BE2C (cell line): ENCODE data around the gene HTRA2. TPM values are rescaled to one million over a fixed set of nuclear protein-coding genes. Genes with fewer than 3 reads are reported as not detected.
"Not testable (repeated sequence)": the region's sequence is repeated elsewhere in the genome, so short reads cannot be mapped to it uniquely, and the experiment has no call there.

Experiments
- DNase-seq: peaks from one replicate; pipeline ENCODE4 v3.0.0-alpha.2; 2020
- H3K27me3 ChIP-seq: fragments of 250-450 bp; sonication (Bioruptor Pico); 2 replicates; pipeline ENCODE4 v1.5.1; 2020; ENCODE audit warnings: mild to moderate bottlenecking
- H3K36me3 ChIP-seq: fragments of 250-450 bp; sonication (Bioruptor Pico); 2 replicates; pipeline ENCODE4 v1.5.1; 2020; ENCODE audit warnings: mild to moderate bottlenecking
- H3K4me1 ChIP-seq: fragments of 250-450 bp; sonication (Bioruptor Pico); 2 replicates; pipeline ENCODE4 v1.5.1; 2020
- H3K4me3 ChIP-seq: 2 replicates; pipeline ENCODE4 v1.5.1; 2011; ENCODE audit warnings: low read depth, low read length
- H3K9me3 ChIP-seq: fragments of 250-450 bp; sonication (Bioruptor Pico); 2 replicates; pipeline ENCODE4 v1.5.1; 2020
- polyA plus RNA-seq: library from polyadenylated mRNA; unstranded; fragments of >200 nt; gene quantifications from one replicate; pipeline ENCODE4 v1.2.1, GENCODE V29; 2012; ENCODE audit warnings: low read depth, missing spikeins; ENCODE audit not compliant: insufficient read length, insufficient read depth
- TF ChIP-seq, protein P1 (sequence below): IDR thresholded peaks from 2 replicates; pipeline ENCODE4 v1.5.1; 2012; ENCODE audit warnings: mild to moderate bottlenecking, low read depth, low read length

The HTRA2 gene
- polyA plus RNA-seq = 52.4 TPM

DNA sequence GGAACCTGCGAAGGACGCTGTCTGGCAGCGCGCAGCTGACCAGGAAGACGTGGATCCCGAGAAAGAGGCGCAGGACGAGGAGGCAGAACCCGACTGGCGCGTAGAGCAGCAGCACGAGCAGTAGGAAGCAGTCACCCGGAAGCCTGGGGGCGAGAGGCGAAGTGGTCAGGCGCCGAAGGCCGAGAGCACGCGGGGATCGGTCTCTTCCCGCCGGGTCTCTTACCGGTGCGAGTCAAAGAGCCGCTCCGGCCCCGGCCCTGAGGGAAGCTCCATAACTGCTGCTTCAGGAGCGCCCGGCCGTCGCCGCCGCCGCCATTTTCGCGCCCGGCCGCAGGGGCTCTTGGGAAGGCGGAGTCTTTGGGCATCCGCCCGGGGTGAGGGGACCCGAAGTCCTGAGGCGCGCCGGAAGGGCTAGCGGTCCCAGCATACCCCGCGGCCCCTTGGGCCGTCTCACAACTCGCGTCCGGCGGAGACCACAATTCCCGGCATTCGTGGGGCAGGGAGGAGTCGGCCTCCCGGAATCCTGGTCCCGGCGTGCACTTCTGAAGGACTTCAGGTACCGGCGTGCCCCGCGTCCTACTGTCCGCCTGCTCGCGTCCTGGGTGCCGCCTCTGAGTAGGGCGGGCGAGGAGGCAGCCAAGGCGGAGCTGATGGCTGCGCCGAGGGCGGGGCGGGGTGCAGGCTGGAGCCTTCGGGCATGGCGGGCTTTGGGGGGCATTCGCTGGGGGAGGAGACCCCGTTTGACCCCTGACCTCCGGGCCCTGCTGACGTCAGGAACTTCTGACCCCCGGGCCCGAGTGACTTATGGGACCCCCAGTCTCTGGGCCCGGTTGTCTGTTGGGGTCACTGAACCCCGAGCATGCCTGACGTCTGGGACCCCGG lies at the start of gene HTRA2, which contains the start of gene AUP1:
Gene HTRA2, plus strand, starts transcription at position 577 of the 882 bp plus-strand sequence. Its CDS starts 74 bp downstream, at position 651.
Gene AUP1, minus strand, starts transcription at position 350 of the 882 bp plus-strand sequence. Its CDS starts 77 bp downstream, at position 273.
- no peaks in the 10 kb centered on the region for H3K27me3 ChIP-seq
- H3K4me1 ChIP-seq = no peaks in the 10 kb centered on the region
- TF ChIP-seq, protein P1, sequence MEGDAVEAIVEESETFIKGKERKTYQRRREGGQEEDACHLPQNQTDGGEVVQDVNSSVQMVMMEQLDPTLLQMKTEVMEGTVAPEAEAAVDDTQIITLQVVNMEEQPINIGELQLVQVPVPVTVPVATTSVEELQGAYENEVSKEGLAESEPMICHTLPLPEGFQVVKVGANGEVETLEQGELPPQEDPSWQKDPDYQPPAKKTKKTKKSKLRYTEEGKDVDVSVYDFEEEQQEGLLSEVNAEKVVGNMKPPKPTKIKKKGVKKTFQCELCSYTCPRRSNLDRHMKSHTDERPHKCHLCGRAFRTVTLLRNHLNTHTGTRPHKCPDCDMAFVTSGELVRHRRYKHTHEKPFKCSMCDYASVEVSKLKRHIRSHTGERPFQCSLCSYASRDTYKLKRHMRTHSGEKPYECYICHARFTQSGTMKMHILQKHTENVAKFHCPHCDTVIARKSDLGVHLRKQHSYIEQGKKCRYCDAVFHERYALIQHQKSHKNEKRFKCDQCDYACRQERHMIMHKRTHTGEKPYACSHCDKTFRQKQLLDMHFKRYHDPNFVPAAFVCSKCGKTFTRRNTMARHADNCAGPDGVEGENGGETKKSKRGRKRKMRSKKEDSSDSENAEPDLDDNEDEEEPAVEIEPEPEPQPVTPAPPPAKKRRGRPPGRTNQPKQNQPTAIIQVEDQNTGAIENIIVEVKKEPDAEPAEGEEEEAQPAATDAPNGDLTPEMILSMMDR = no peak
- DNase-seq = peak; percentile 94
- no peaks in the 10 kb centered on the region for H3K9me3 ChIP-seq
- H3K4me3 ChIP-seq = peak within 1 kb of the TSS; percentile 87
- peaks cover 31% of the 10 kb centered on the region for H3K36me3 ChIP-seq

DNA sequence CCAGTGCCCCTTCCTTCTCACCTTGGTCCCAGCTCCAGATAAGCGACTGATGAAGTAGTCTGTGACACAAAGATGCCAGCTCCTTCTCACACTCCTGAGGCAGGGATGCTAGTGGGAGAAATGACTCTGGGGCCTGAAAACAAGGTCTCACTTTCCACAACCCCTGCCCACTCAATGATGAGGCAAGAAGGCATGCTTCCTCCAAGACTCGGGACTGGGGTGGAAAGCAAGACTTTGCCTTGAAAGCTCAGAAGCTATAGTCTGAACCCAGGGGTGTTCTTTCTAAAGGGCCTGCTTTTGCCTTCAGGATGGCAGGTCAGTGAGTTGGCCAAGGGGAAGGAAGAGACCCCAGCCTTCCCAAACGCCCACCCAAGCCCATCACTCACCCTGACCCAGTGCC lies 48.3 kb upstream of the HTRA2 start:
- Histone ChIP-seq H3K4me1 (no peaks in the 10 kb centered on the region), H3K36me3 (no peaks in the 10 kb centered on the region)
- TF ChIP-seq, protein P1 = no peak

DNA sequence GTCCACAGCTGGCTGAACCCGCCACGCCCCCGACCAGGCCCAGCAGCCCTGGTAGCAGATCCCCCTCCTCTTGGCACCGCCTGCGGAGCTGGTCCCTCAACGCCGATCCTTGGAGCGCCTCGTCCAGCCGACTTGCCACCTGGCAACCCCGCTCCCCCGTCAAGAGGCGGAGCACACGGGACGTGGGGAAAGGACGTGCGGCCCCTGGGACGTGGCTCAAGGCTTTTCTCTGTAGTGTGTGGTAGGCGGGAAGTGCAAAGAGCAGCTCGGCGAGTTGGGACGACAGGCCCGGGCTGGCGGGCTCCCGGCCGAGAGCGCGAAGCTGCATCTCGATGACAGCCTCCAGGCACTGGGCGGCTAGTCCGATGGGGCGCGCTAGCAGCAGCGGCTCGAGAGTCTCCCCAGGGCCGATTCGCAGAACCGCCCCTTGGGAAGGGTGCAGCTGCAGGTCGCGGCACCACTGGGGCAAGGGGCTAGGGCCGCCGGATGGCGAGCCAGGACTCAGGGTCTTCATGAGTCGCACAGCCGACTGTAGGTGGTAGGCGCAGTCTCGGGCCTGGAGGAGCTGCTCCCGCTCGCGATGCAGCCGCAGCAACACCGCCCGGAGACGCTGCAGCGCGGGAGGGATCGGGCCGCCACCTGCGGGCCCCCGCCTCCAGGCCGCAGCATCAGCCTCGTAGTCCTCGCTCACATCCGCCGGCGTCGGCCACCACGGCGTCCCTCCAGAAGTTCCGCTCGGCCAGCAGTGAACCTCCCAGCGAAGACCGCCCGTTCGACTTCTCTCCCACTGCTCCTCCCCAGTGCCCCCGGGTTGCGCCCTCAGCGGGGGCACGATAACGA lies 47.6 kb upstream of the HTRA2 start:
- TF ChIP-seq, protein P1 = no peak
- H3K36me3 ChIP-seq = no peaks in the 10 kb centered on the region
- peak; percentile 28 for DNase-seq
- H3K9me3 ChIP-seq = no peaks in the 10 kb centered on the region
- no peaks in the 10 kb centered on the region for H3K27me3 ChIP-seq
- peak overlapping the region; percentile 79 for H3K4me3 ChIP-seq
- H3K4me1 ChIP-seq = no peaks in the 10 kb centered on the region

More for the DNA sequence above, 48.3 kb upstream of the HTRA2 start:
- DNase-seq = no peak
- Histone ChIP-seq H3K4me3 (peak overlapping the region; percentile 79), H3K27me3 (no peaks in the 10 kb centered on the region), H3K9me3 (no peaks in the 10 kb centered on the region)

DNA sequence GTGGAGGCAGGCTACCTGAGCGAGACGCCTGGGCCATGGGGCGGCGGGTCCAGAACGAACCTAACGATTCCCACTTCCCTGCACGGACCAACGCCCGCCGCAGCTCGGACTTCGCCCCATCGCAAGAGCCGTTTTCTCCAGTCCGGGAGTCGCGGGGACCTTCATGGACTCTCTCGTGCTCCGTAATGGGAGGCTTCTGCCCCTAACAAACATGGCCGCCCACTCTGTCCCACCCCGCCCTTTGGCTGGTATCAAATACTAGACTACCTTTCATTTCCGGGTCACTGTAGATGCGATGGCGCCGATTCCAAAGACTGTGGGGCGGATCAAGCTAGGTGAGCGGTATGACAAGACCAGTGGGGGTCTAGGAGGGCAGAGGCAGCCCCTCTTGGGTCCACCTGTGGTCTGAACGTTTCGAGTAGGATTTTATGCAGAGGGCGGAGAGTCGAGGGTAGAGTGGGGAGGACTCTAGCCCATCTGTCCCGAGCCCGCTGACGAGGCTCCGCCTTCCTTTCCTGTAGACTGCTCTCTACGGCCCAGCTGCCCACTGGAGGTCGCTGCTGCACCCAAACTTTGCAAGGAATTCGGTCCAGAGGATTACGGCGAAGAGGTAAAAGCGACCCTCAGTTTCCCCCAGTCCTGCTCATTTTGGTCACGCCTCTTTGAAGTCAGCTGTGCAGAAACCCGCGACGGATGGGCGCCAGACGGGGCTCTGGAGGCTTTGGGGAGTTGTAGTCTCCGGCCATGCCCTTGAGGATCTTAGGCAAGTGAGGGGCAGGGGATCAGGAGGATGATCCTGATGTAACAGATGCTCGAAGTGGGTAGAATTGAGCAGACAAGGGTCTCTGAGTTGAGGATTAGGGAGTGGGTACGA lies 46.7 kb upstream of the HTRA2 start, which contains the start of the genes CCDC142 and TTC31:
Gene CCDC142, minus strand, starts transcription at position 198 of the 874 bp plus-strand sequence. Its CDS starts 161 bp downstream, at position 37.
Gene TTC31, plus strand, starts transcription at position 281 of the 874 bp plus-strand sequence. Its CDS starts 15 bp downstream, at position 296.
- H3K27me3 ChIP-seq = no peaks in the 10 kb centered on the region
- no peaks in the 10 kb centered on the region for H3K4me1 ChIP-seq
- DNase-seq = peak; percentile 88
- H3K4me3 ChIP-seq = peak within 1 kb of the TSS; percentile 79
- TF ChIP-seq, protein P1 = peak; percentile 72
- H3K9me3 ChIP-seq = no peaks in the 10 kb centered on the region
- H3K36me3 ChIP-seq = no peaks in the 10 kb centered on the region

DNA sequence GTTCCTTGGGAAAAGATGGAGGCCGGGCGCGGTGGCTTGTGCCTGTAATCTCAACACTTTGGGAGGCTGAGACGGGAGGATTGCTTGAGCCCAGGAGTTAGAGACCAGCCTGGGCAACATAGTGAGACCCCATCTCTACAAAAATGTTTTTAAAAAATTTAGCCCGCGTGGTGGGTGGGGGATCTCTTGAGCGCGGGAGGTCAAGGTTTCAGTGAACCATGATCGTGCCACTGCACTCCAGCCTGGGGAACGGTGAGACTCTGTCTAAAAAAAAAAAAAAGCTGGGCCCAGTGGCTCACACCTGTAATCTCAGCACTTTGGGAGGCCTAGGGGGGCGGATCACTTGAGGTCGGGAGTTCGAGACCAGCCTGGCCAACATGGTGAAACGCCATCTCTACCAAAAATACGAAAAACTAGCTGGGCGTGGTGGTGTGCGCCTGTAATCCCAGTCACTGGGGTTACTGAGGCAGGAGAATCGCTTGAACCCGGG lies 46.0 kb upstream of the HTRA2 start:
- not testable (repeated sequence) for H3K4me1 ChIP-seq, H3K27me3 ChIP-seq, H3K9me3 ChIP-seq, H3K36me3 ChIP-seq, DNase-seq
- peak overlapping the region; percentile 79 for H3K4me3 ChIP-seq
